Esophagus squamous epithelium (tissue), 5 donors: ENCODE results near the gene ZFP57. TPM values are rescaled to one million over a fixed set of nuclear protein-coding genes. Genes with fewer than 3 reads are reported as not detected.
"Not testable (repeated sequence)": the region's sequence is repeated elsewhere in the genome, so short reads cannot be mapped to it uniquely, and the experiment has no call there.

Experiments
- DNase-seq: peaks from one replicate; lab custom pipeline; 2025; lab: John Stamatoyannopoulos, UW
- H3K27ac ChIP-seq, 4 donors: fragments of 200-600 bp; sonication (generic); one replicate each; pipeline ENCODE4 v1.5.1; 2016 to 2019; ENCODE audit warnings: mild to moderate bottlenecking in 1 of 4
- H3K27me3 ChIP-seq, 4 donors: fragments of 200-600 bp; sonication (generic); 1 replicate in 3 of 4; 2 replicates in 1 of 4; pipeline versions ENCODE4 v1.5.1 to v1.6.0; 2017 to 2021; ENCODE audit warnings: antibody characterized with exemption in 1 of 4
- H3K36me3 ChIP-seq, 3 donors: fragments of 200-600 bp; sonication (generic); one replicate each; pipeline ENCODE4 v1.5.1; 2016 to 2019
- H3K4me1 ChIP-seq, 3 donors: fragments of 200-600 bp; sonication (generic); one replicate each; pipeline ENCODE4 v1.5.1; 2017 to 2019
- H3K4me3 ChIP-seq, 4 donors: fragments of 200-600 bp; sonication (generic); 1 replicate in 3 of 4; 2 replicates in 1 of 4; pipeline ENCODE4 v1.5.1; 2016 to 2019; ENCODE audit warnings: mild to moderate bottlenecking in 2 of 4, moderate library complexity in 1 of 4
- H3K9me3 ChIP-seq, 3 donors: fragments of 200-600 bp; sonication (generic); one replicate each; pipeline ENCODE4 v1.5.1; 2016 to 2019
- CTCF ChIP-seq, 6 experiments: fragments of 450-650 bp in 4 of 6; fragments of 200-600 bp in 2 of 6; sonication (generic) in 2 of 6; IDR thresholded peaks; one replicate each; pipeline ENCODE4 v1.5.1; 2016 to 2019; ENCODE audit warnings: antibody characterized with exemption in 6 of 6, mild to moderate bottlenecking in 4 of 6, moderate library complexity in 4 of 6
- POLR2A ChIP-seq, 4 donors: fragments of 450-650 bp; IDR thresholded peaks; one replicate each; pipeline ENCODE4 v1.6.1; 2017; ENCODE audit warnings: antibody characterized with exemption in 4 of 4, mild to moderate bottlenecking in 4 of 4, moderate library complexity in 3 of 4
- WGBS, 2 donors: methylation state at CpG; one replicate each; pipeline ENCODE4 v1.1.5; 2018; 5-methylcytosine and 5-hydroxymethylcytosine counted together
- intact Hi-C: fragments of 100-400 bp; cut with DNase I; formaldehyde crosslinking; loops from one replicate; pipeline ENCODE4 v1.15.0; 2022
- total RNA-seq, 4 donors: library from RNA; depleted of rRNA; stranded (reverse); fragments of >200 nt; gene quantifications; one replicate each; pipeline ENCODE4 v1.1.0, GENCODE V29; 2016
- donor health status: DM: yes; HTN: yes; CAD: no.

ZFP57 gene
- total RNA-seq, 4 donors from 2014 or later, result 2.4 TPM; not detected in 3

- TF ChIP-seq POLR2A (IDR thresholded peaks at IDR 0.05), result no peak
- no peak for TF ChIP-seq CTCF (IDR thresholded peaks at IDR 0.05)
Measured at GRCh38 chr6:29673161-29673560, 7.8 kb downstream of the ZFP57 start.

GRCh38 chr6:29672116-29672515, 8.8 kb downstream of the ZFP57 start:
- H3K9me3 ChIP-seq, H3K4me1 ChIP-seq, H3K4me3 ChIP-seq, intact Hi-C loops, DNase-seq, H3K27ac ChIP-seq, H3K36me3 ChIP-seq: not testable (repeated sequence)
- 85 to 98% methylated on average over 5 of the region's 5 CpGs for WGBS, 2 donors
- H3K27me3 ChIP-seq, result peaks cover 0 to 22% (median 0%) of the 10 kb centered on the region in 4 donors

More at GRCh38 chr6:29673161-29673560, 7.8 kb downstream of the ZFP57 start:
- no peak for DNase-seq
- intact Hi-C loops, result no loop called here
- Histone ChIP-seq H3K36me3 (no peaks in the 10 kb centered on the region), H3K4me1 (no peaks in the 10 kb centered on the region), H3K27ac (no peak overlapping the region), H3K27me3 (peaks cover 0 to 17% (median 0%) of the 10 kb centered on the region in 4 donors), H3K4me3 (no peak overlapping the region), H3K9me3 (no peaks in the 10 kb centered on the region)
- 86 to 91% methylated on average over 1 to 7 of the region's 12 CpGs for WGBS, 2 donors

GRCh38 chr6:29671026-29671425, 9.9 kb downstream of the ZFP57 start:
- Histone ChIP-seq H3K9me3 (no peaks in the 10 kb centered on the region), H3K27me3 (peaks cover 0 to 24% (median 0%) of the 10 kb centered on the region in 4 donors), H3K36me3 (no peaks in the 10 kb centered on the region), H3K4me3 (no peak overlapping the region), H3K27ac (no peak overlapping the region), H3K4me1 (no peaks in the 10 kb centered on the region)
- no peak for TF ChIP-seq POLR2A (IDR thresholded peaks at IDR 0.05)
- TF ChIP-seq CTCF (IDR thresholded peaks at IDR 0.05), result no peak
- 33 to 40% methylated on average over 1 of the region's 1 CpG for WGBS, 2 donors
- intact Hi-C loops, result no loop called here
- no peak for DNase-seq

- intact Hi-C loops, result no loop called here
- Histone ChIP-seq H3K27me3 (peaks cover 0 to 44% (median 0%) of the 10 kb centered on the region in 4 donors), H3K4me1 (peaks cover 0 to 2% (median 0%) of the 10 kb centered on the region in 3 donors), H3K36me3 (no peaks in the 10 kb centered on the region), H3K27ac (no peak overlapping the region), H3K9me3 (no peaks in the 10 kb centered on the region), H3K4me3 (no peak overlapping the region)
- TF ChIP-seq POLR2A (IDR thresholded peaks at IDR 0.05) (no peak), CTCF (IDR thresholded peaks at IDR 0.05) (no peak)
- no peak for DNase-seq
- WGBS, 2 donors, result 50 to 63% methylated on average over 5 of the region's 5 CpGs
Measured at GRCh38 chr6:29667158-29667557, 13.8 kb downstream of the ZFP57 start.

GRCh38 chr6:29666826-29667130, 14.2 kb downstream of the ZFP57 start:
- no peak for DNase-seq
- H3K9me3 ChIP-seq, result no peaks in the 10 kb centered on the region
- TF ChIP-seq CTCF (IDR thresholded peaks at IDR 0.05), result no peak
- no peak for TF ChIP-seq POLR2A (IDR thresholded peaks at IDR 0.05)
- WGBS, 2 donors, result 89 to 100% methylated on average over 1 of the region's 1 CpG
- H3K36me3 ChIP-seq, result no peaks in the 10 kb centered on the region
- peaks cover 0 to 46% (median 0%) of the 10 kb centered on the region in 4 donors for H3K27me3 ChIP-seq
- H3K4me1 ChIP-seq, result peaks cover 0 to 4% (median 0%) of the 10 kb centered on the region in 3 donors
- no peak overlapping the region for H3K27ac ChIP-seq
- no peak overlapping the region for H3K4me3 ChIP-seq
- intact Hi-C loops, result no loop called here
